Activated CD8-positive, alpha-beta memory T cell treated with anti-CD3 and anti-CD28 coated beads, Interleukin-2, amount 50 U/mL, for 1 hour (primary cell): ENCODE results near the gene MAFF.

Experiments
- DNase-seq: peaks from one replicate; pipeline ENCODE4 v3.0.0-alpha.2; 2020; ENCODE audit errors: extremely low read depth

Gene MAFF

DNA sequence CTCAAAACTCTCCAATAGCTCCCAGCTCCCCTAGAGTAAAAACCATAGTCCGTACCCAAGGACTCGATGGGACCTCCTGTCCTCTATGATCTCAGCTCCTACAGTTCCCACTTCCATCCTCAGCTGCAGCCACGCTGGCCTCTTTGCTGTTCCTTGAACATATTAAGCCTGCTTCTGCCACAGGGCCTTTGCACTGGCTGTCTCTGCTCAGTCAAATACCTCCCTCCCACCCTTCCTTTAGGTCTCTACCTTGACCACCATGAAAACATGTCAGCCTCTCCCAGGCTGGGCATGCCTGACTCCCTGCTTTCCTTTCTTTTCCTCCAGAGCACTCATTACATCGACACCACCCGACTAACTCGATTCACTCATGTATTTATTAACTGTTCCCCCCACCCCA lies 46.5 kb downstream of the MAFF start:
- no peak for DNase-seq

GRCh38 chr22:38249301-38249700 lies 47.5 kb downstream of the MAFF start:
- DNase-seq, result no peak

GRCh38 chr22:38249803-38250642 lies 48.2 kb downstream of the MAFF start:
- no peak for DNase-seq

DNA sequence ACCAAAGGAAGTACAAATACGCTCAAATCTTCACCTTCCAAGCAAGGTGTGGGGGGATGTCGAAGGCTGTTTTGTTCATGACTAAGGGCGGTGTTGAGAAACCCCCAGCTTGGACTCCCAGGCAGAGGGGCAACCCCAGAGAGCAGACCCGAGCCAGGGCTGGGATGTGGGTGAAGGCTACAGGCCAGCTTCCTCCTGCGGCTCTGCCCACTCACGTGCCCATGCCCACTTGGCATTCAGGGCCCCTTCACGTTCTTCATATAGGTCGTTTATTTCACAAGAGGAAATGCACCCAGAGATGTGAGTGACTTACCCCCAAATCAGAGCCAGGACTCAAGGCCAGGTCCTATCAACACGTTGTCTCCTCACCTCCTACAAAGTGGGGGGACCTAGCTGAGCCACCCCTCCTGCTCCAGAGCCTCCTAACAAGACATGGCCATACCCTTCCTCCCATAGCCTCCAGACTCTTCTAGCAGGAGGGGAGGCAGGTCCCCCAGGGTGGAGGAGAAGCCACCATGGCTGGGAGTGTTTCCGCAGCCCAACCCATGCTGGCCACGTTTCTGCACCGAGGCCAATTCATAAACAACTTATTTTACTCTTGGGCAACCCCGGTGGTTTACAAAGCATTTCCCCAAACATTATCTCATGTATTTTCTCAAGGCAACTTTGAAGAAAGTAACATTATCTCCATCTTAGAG lies 49.0 kb downstream of the MAFF start:
- DNase-seq, result no peak

DNA sequence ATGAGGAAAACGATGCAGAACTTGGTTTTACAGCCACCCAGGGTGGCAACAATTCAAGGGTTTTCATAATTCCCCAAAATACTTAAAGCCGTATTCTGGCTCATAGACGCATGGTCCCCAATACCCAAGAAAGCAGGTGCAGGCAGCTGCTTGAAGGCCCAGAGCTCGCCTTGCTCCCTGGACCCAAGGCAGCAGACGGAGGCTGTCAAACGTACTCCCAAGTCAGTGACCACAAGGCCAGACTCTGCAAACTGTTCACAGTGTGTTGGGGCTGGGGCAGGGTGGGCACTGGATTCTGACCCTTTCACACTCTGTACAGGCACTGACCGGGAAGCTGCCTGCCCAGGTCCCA lies 49.5 kb downstream of the MAFF start:
- no peak for DNase-seq

- DNase-seq, result no peak
Measured at GRCh38 chr22:38255697-38256096, 53.9 kb downstream of the MAFF start.

GRCh38 chr22:38257181-38257580 lies 55.4 kb downstream of the MAFF start:
- no peak for DNase-seq

DNA sequence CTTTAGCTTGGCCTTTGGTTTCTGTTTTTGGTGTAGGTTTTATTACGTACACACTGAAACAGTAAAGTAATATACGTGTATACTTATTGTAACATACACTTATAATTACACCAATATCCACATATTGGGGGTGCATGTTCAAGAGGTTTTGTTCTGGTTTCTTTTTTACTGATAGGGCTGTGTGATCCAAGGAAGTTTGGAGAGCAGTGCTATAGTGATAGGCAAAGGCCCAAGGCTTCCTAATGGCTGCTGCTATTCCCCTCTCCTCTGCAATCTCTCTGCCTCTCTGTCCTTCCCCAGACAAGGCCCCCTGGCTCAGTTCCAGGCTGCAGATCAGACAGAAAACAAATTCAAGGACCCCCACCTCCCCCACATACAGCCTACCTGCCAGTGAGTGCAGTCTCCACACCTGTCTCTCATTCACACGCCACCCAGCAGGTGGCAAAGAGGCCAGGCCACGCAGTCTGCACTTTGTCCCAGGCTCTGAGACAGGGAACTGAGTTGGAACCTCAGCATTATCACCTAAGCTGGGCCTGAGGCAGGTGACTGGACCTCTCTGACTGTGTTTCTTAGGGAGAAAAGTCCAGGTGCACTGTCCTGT lies 56.0 kb downstream of the MAFF start:
- DNase-seq, result no peak

- DNase-seq, result no peak
Measured at GRCh38 chr22:38258895-38259294, 57.1 kb downstream of the MAFF start.

GRCh38 chr22:38259370-38259769 lies 57.6 kb downstream of the MAFF start:
- DNase-seq, result no peak

GRCh38 chr22:38260761-38261681 lies 59.2 kb downstream of the MAFF start:
- DNase-seq, result no peak

- no peak for DNase-seq
Measured at GRCh38 chr22:38262051-38262795, 60.4 kb downstream of the MAFF start.

DNA sequence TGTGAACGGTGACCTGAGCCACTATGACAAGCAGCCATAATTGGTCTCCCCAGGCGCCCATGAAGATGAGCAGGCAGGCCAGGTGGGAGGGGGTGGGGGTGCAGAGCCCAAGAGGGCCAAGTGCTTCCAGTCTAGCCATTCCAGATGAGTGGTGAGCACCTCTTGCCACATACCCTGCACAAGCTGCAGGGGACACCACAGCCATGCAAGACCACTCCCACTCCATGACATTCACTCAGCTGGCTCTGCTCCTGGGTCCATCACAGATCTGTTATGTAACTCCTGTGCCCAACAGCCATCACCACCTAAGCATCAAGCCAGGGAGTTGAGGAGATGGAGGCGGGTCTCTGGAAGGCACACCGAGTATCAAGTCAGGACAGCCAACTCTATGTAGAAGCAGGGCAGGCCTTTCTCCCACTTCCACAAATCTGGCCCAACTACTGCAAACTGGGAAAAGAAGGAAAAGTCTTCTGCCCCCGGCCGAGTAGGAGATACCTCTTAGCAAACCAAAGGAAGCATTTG lies 62.6 kb downstream of the MAFF start:
- DNase-seq, result no peak
